GM21717 (cell line): ENCODE results near the gene FUZ.
A peak's percentile ranks its signal among the peaks of the same experiment; 100 is the strongest.
"Not testable (repeated sequence)": the region's sequence is repeated elsewhere in the genome, so short reads cannot be mapped to it uniquely, and the experiment has no call there.

Experiments
- ATAC-seq: cut with Tn5 transposase; IDR thresholded peaks from one replicate; pipeline ENCODE4 v1.9.1; 2021; ENCODE audit warnings: mild to moderate bottlenecking, moderate library complexity; ENCODE audit not compliant: unreplicated experiment

Gene FUZ

GRCh38 chr19:49833599-49833998, 20.5 kb upstream of the FUZ start:
- ATAC-seq: no peak

DNA sequence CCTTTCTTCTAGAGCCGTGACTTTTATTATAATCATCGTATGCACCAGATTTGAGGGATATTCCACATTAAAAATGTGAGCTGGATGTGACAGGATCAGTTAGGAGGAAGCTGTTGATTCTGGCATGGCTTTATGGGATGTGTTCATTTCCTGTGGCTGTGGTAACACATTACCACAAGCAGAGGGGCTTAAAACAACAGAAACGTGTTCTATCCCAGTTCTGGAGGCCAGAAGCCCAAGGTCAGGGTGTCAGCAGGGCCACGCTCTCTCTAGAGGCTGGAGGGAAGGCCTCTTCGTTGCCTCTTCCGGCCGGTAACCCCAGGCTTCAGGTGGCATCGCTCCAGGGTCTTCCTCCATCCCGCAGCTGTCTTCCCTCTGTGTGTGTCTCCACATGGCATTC, 19.5 kb upstream of the FUZ start:
- no peak for ATAC-seq

DNA sequence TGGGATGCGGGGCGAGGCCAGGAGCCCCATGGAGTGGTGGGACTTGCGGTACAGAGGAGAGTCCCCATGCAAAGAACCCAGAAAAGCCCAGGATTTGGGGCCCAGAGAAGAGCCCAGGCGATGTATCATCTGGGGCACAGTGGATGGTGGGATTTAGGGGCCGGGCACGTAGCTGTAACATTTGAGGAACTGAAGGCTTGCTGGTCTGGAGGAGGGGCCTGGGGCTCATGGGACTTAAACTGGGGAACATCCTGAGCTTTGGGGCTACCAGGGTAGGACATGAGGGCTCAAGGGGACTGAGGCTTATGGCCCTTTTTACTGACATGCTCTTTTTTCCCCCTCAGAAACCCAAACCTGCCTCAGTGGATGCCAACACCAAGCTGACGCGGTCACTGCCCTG, 18.5 kb upstream of the FUZ start:
- ATAC-seq: no peak

- ATAC-seq: no peak
Observed at GRCh38 chr19:49830766-49831165, 17.7 kb upstream of the FUZ start.

- ATAC-seq: no peak
Observed at GRCh38 chr19:49829721-49830120, 16.6 kb upstream of the FUZ start.

DNA sequence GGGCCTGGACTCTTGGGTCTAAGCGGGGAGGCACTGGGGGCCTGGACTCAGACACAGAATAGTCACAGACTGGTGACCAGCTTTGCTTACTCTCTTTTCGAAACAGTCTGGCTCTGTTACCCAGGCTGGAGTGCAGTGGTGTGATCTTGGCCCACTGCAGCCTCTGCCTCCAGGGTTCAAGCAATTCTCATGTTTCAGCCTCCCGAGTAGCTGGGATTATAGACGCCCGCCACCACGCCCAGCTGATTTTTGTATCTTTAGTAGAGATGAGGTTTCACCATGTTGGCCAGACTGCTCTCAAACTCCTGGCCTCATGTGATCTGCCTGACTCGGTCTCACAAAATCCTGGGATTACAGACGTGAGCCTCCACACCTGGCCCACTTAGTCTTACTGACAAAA, 16.1 kb upstream of the FUZ start:
- no peak for ATAC-seq

DNA sequence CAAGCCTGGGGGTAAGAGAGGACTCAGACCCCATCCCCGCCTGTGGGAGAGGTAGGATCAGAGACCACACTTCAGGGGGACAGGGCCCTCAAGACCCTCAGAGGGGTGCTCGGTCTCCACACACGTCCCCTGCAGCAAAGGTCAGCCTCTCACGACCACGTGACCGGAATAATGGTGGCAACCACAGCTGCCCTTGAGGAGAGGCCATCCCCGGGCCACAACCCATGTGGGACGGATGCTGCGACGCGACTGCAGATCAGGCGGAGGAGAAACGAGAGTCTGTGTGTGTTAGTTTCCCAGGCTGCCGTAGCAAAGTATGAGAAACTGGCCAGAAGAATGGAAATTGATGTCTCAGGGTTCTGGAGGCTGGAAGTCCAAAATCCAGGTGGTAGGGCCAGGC, 13.9 kb upstream of the FUZ start:
- ATAC-seq: no peak

GRCh38 chr19:49824662-49825061, 11.6 kb upstream of the FUZ start:
- ATAC-seq: no peak

GRCh38 chr19:49823472-49823871, 10.4 kb upstream of the FUZ start:
- ATAC-seq: no peak

DNA sequence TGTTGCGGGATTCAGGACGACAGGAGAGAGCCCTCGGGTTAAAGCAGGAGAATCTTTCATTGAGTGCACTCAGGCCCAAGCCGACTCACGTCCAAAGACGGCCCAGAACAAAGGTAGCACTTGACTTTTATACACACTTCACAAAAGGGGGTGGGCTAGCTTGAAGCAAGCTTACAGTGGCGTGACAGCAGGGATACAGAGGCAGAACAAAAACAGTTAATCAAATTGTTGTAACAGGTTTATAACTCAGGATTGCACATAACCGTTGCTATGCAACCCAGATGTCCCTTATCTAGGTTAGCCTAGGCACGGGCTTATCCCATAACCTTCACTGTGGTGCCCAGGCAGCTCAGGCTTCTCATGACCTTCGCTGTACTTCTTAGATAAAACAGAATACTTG, 7.0 kb upstream of the FUZ start:
- no peak for ATAC-seq

GRCh38 chr19:49819452-49820115, 6.5 kb upstream of the FUZ start:
- not testable (repeated sequence) for ATAC-seq

DNA sequence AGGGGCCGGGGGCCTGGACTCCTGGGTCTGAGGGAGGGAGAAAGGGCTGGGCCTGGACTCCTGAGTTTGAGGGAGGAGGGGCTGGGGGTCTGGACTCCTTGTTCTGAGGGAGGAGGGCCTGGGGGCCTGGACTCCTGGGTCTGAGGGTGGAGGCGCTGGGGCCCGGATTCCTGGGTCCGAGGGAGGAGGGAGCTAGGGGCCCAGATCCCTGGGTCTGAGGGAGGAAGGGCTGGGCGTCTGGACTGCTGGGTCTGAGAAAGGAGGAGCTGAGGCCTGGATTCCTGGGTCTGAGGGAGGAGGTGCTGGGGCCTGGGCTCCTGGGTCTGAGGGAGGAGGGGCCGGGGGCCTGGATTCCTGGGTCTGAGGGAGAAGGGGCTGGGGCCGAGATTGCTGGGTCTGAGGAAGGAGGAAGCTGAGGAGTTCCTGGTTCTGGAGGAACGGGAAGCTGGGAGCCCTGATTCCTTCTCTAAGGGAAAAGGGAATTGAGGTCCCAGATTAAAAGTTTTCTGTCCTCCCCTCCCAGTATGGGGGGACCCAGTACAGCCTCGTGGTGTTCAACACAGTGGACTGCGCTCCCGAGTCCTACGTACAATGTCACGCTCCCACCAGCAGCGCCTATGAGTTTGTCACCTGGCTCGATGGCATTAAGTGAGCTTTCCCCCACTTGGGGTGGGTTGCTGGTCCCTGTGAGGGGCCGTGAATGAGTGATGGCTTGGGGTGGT, 5.7 kb upstream of the FUZ start:
- ATAC-seq: no peak

GRCh38 chr19:49817964-49818648, 5.0 kb upstream of the FUZ start, which contains the start of gene MED25:
MED25 (plus strand) TSS chr19:49818289; CDS start chr19:49818342, 53 bp downstream.
- peak; percentile 57 for ATAC-seq

DNA sequence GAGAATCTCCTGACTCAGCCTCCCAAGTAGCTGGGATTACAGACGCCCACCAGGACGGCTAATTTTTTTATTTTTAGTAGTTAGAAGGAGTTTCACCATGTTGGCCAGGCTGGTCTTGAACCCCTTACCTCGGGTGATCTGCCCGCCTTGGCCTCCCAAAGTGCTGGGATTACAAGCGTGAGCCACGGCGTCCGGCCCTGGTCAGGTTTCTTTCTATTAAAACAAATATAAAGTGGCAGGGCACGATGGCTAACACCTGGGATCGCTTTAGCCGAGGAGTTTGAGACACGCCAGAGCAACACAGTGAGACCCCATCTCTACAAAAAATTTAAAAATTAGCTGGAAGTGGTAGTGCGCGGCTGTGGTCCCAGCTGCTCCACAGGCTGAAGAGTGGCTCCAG, 3.5 kb upstream of the FUZ start:
- no peak for ATAC-seq

- no peak for ATAC-seq
Observed at GRCh38 chr19:49814010-49814409, 918 bp upstream of the FUZ start.

DNA sequence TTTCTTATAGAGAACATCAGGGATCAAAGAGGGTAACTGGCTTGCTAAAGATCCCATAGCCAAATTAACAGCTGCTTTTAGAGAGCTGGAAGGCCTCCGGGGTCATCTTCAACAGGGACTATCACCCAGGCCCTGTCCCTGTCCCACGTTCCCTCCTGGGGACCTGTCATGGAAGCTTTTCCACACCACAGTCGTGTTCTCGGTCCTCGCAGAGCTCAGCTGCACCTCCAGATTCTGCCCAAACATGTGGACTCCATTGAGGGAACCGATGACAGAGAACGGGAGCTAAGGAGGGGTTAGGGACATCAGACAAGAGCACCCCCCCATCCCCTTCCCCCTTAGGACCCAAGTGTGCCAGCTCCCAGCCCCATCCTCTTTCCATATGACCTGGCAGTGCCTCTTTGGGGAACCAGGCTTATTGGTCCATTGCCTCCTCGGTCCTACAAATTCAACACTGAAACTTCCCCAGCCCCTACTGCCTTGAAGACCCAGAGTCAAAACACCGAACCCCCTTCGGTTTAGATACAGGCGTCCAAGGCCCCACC, 568 bp downstream of the FUZ start:
- ATAC-seq: no peak

DNA sequence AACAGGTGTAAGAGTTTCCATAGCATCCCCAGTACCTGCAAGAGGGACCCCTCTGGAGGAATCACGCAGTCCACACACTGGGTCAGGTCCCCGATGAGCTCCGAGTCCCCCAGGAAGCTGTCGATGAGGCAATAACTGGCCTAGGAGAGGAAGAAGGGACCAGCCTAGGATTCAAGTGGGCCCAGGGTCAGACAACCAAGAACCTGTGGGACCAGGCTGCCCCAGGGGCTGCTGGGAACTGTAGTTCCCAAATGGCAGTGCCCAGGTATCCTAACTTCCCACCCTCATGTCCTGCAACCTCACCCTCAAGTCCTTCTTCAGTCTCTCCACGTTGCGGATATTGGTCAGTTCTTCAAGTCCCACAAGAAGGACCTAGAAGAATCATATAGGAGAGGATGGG, 1.8 kb downstream of the FUZ start:
- no peak for ATAC-seq

- no peak for ATAC-seq
Observed at GRCh38 chr19:49809941-49810389, 3.1 kb downstream of the FUZ start.

GRCh38 chr19:49809160-49809940, 3.7 kb downstream of the FUZ start:
- ATAC-seq: no peak

GRCh38 chr19:49808711-49809159, 4.4 kb downstream of the FUZ start:
- ATAC-seq: no peak
